Esophagus squamous epithelium (tissue), 5 donors: ENCODE results near the gene GPRC5A. TPM values are rescaled to one million over a fixed set of nuclear protein-coding genes. Genes with fewer than 3 reads are reported as not detected.
A peak's percentile ranks its signal among the peaks of the same experiment; 100 is the strongest.

Experiments
- DNase-seq: peaks from one replicate; lab custom pipeline; 2025; lab: John Stamatoyannopoulos, UW
- H3K27ac ChIP-seq, 4 donors: fragments of 200-600 bp; sonication (generic); one replicate each; pipeline ENCODE4 v1.5.1; 2016 to 2019; ENCODE audit warnings: mild to moderate bottlenecking in 1 of 4
- H3K27me3 ChIP-seq, 4 donors: fragments of 200-600 bp; sonication (generic); 1 replicate in 3 of 4; 2 replicates in 1 of 4; pipeline versions ENCODE4 v1.5.1 to v1.6.0; 2017 to 2021; ENCODE audit warnings: antibody characterized with exemption in 1 of 4
- H3K36me3 ChIP-seq, 3 donors: fragments of 200-600 bp; sonication (generic); one replicate each; pipeline ENCODE4 v1.5.1; 2016 to 2019
- H3K4me1 ChIP-seq, 3 donors: fragments of 200-600 bp; sonication (generic); one replicate each; pipeline ENCODE4 v1.5.1; 2017 to 2019
- H3K4me3 ChIP-seq, 4 donors: fragments of 200-600 bp; sonication (generic); 1 replicate in 3 of 4; 2 replicates in 1 of 4; pipeline ENCODE4 v1.5.1; 2016 to 2019; ENCODE audit warnings: mild to moderate bottlenecking in 2 of 4, moderate library complexity in 1 of 4
- H3K9me3 ChIP-seq, 3 donors: fragments of 200-600 bp; sonication (generic); one replicate each; pipeline ENCODE4 v1.5.1; 2016 to 2019
- CTCF ChIP-seq, 6 experiments: fragments of 450-650 bp in 4 of 6; fragments of 200-600 bp in 2 of 6; sonication (generic) in 2 of 6; IDR thresholded peaks; one replicate each; pipeline ENCODE4 v1.5.1; 2016 to 2019; ENCODE audit warnings: antibody characterized with exemption in 6 of 6, mild to moderate bottlenecking in 4 of 6, moderate library complexity in 4 of 6
- POLR2A ChIP-seq, 4 donors: fragments of 450-650 bp; IDR thresholded peaks; one replicate each; pipeline ENCODE4 v1.6.1; 2017; ENCODE audit warnings: antibody characterized with exemption in 4 of 4, mild to moderate bottlenecking in 4 of 4, moderate library complexity in 3 of 4
- WGBS, 2 donors: methylation state at CpG; one replicate each; pipeline ENCODE4 v1.1.5; 2018; 5-methylcytosine and 5-hydroxymethylcytosine counted together
- intact Hi-C: fragments of 100-400 bp; cut with DNase I; formaldehyde crosslinking; loops from one replicate; pipeline ENCODE4 v1.15.0; 2022
- total RNA-seq, 4 donors: library from RNA; depleted of rRNA; stranded (reverse); fragments of >200 nt; gene quantifications; one replicate each; pipeline ENCODE4 v1.1.0, GENCODE V29; 2016
- donor health status: DM: yes; HTN: yes; CAD: no.

The GPRC5A gene
- total RNA-seq, 4 donors from 2014 or later = 3.9 to 18.5 (median 8.5) TPM

GRCh38 chr12:12916135-12916944 is 25.0 kb downstream of the GPRC5A start:
- 12 to 18% methylated on average over 13 to 19 of the region's 19 CpGs for WGBS, 2 donors
- intact Hi-C loops = loop anchor here (5.0 to 10.0 kb wide), 3 partner anchors 68 to 296 kb away; no protein-coding TSS in a partner anchor
- H3K27me3 ChIP-seq = no peaks in the 10 kb centered on the region
- peak; percentile 18 for DNase-seq
- H3K27ac ChIP-seq = peak overlapping the region in 3 of 4 donors; percentile 43 to 71 (median 65)
- H3K9me3 ChIP-seq = no peaks in the 10 kb centered on the region
- H3K36me3 ChIP-seq = peaks cover 0 to 12% (median 0%) of the 10 kb centered on the region in 3 donors
- peaks cover 0 to 15% (median 12%) of the 10 kb centered on the region in 3 donors for H3K4me1 ChIP-seq
- peak overlapping the region in 1 of 4 donors; percentile 42 for H3K4me3 ChIP-seq
- TF ChIP-seq CTCF (IDR thresholded peaks at IDR 0.05) (peak; percentile 86 to 99 (median 97)), POLR2A (IDR thresholded peaks at IDR 0.05) (no peak)

- DNase-seq = no peak
- Histone ChIP-seq H3K27me3 (no peaks in the 10 kb centered on the region), H3K36me3 (peaks cover 0 to 8% (median 0%) of the 10 kb centered on the region in 3 donors), H3K4me1 (peaks cover 0 to 15% (median 12%) of the 10 kb centered on the region in 3 donors), H3K4me3 (no peak overlapping the region), H3K9me3 (no peaks in the 10 kb centered on the region), H3K27ac (peak overlapping the region in 1 of 4 donors; percentile 27)
- TF ChIP-seq CTCF (IDR thresholded peaks at IDR 0.05) = no peak
- TF ChIP-seq POLR2A (IDR thresholded peaks at IDR 0.05) = no peak
- 85 to 96% methylated on average over 2 of the region's 2 CpGs for whole genome bisulfite sequencing, 2 donors
- intact Hi-C loops = loop anchor here (5.0 to 10.0 kb wide), 3 partner anchors 67 to 295 kb away; no protein-coding TSS in a partner anchor
Measured at GRCh38 chr12:12917517-12917916, 26.2 kb downstream of the GPRC5A start.

GRCh38 chr12:12918781-12919389 is 27.5 kb downstream of the GPRC5A start:
- Histone ChIP-seq H3K9me3 (no peaks in the 10 kb centered on the region), H3K36me3 (no peaks in the 10 kb centered on the region), H3K27me3 (no peaks in the 10 kb centered on the region), H3K27ac (no peak overlapping the region), H3K4me3 (no peak overlapping the region), H3K4me1 (peaks cover 0 to 15% (median 12%) of the 10 kb centered on the region in 3 donors)
- TF ChIP-seq POLR2A (IDR thresholded peaks at IDR 0.05) = no peak
- no peak for TF ChIP-seq CTCF (IDR thresholded peaks at IDR 0.05)
- intact Hi-C loops = loop anchor here (5.0 to 10.0 kb wide), 3 partner anchors 66 to 293 kb away; no protein-coding TSS in a partner anchor
- WGBS, 2 donors = 67 to 70% methylated on average over 4 to 5 of the region's 6 CpGs
- DNase-seq = no peak

- 58 to 77% methylated on average over 4 to 5 of the region's 5 CpGs for WGBS, 2 donors
- no peak overlapping the region for H3K27ac ChIP-seq
- intact Hi-C loops = loop anchor here (5.0 to 10.0 kb wide), 3 partner anchors 65 to 292 kb away; no protein-coding TSS in a partner anchor
- no peak for DNase-seq
- TF ChIP-seq POLR2A (IDR thresholded peaks at IDR 0.05) = no peak
- TF ChIP-seq CTCF (IDR thresholded peaks at IDR 0.05) = no peak
- no peaks in the 10 kb centered on the region for H3K27me3 ChIP-seq
- H3K4me1 ChIP-seq = peaks cover 0 to 15% (median 12%) of the 10 kb centered on the region in 3 donors
- H3K4me3 ChIP-seq = no peak overlapping the region
- no peaks in the 10 kb centered on the region for H3K36me3 ChIP-seq
- H3K9me3 ChIP-seq = no peaks in the 10 kb centered on the region
Measured at GRCh38 chr12:12919666-12920435, 28.5 kb downstream of the GPRC5A start.
